ENCODE results near the gene CAMK1D. TPM values are rescaled to one million over a fixed set of nuclear protein-coding genes. Genes with fewer than 3 reads are reported as not detected.

CAMK1D gene
- total and polyA plus RNA-seq, 2 donors (not counting 3 experiments of a cell fraction or from before 2014, with no cell fraction given): 0.37 to 4.2 TPM

DNA sequence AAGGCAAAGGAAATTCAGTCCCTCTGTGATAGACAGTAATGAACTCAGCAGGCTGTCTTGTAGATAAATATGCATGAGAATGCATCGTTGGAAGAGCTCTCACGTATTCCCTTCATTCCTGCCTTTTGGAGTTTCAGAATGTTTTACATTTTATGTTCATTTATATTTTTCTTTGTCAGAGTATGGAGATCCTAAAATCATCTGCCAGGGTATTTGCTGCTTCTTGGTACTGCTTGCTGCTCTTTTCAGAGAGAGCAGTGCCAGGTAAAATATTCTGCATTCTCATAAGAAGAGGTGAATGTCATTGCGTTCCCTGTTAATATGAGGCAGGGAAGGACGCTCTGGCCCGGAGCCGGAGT lies 362.0 kb downstream of the CAMK1D start:
- TF ChIP-seq, protein P1, sequence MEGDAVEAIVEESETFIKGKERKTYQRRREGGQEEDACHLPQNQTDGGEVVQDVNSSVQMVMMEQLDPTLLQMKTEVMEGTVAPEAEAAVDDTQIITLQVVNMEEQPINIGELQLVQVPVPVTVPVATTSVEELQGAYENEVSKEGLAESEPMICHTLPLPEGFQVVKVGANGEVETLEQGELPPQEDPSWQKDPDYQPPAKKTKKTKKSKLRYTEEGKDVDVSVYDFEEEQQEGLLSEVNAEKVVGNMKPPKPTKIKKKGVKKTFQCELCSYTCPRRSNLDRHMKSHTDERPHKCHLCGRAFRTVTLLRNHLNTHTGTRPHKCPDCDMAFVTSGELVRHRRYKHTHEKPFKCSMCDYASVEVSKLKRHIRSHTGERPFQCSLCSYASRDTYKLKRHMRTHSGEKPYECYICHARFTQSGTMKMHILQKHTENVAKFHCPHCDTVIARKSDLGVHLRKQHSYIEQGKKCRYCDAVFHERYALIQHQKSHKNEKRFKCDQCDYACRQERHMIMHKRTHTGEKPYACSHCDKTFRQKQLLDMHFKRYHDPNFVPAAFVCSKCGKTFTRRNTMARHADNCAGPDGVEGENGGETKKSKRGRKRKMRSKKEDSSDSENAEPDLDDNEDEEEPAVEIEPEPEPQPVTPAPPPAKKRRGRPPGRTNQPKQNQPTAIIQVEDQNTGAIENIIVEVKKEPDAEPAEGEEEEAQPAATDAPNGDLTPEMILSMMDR (IDR thresholded peaks at IDR 0.05; ENCODE audit: extremely low read depth in 1 of 2, insufficient read depth in 1 of 2, low read depth in 1 of 2, low read length in 2 of 2): no peak
- no peak for TF ChIP-seq EZH2 (IDR thresholded peaks at IDR 0.05; ENCODE audit: borderline replicate concordance, low read depth, low read length, severe bottlenecking)
- TF ChIP-seq, protein P2, sequence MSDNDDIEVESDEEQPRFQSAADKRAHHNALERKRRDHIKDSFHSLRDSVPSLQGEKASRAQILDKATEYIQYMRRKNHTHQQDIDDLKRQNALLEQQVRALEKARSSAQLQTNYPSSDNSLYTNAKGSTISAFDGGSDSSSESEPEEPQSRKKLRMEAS (IDR thresholded peaks at IDR 0.05; ENCODE audit: insufficient read depth, insufficient read length): no peak
- no peak for TF ChIP-seq GATA2 (IDR thresholded peaks at IDR 0.05; ENCODE audit: insufficient read depth, insufficient read length, low read depth, low read length)
- no peak for TF ChIP-seq MYC (IDR thresholded peaks at IDR 0.05; ENCODE audit: low read depth, low read length)
- TF ChIP-seq POLR2AphosphoS5 (IDR thresholded peaks at IDR 0.05; ENCODE audit: insufficient read depth, low read depth, low read length): no peak
- no peak for TF ChIP-seq POLR2A (IDR thresholded peaks at IDR 0.05; ENCODE audit: low read depth, low read length)
- no peak for TF ChIP-seq FOS (IDR thresholded peaks at IDR 0.05; ENCODE audit: borderline replicate concordance, insufficient read depth, low read length)
- TF ChIP-seq JUN (IDR thresholded peaks at IDR 0.05; ENCODE audit: borderline replicate concordance, insufficient read depth, insufficient read length, low read depth): no peak
- no peak for FAIRE-seq
- peaks cover 48% of the 10 kb centered on the region for H3K4me1 ChIP-seq (ENCODE audit: control insufficient read depth, extremely low read depth, insufficient read depth, low read length)

More for the DNA sequence above, 362.0 kb downstream of the CAMK1D start:
- Histone ChIP-seq H3K79me2 (ENCODE audit: control insufficient read depth, insufficient read depth, low read length) (no peaks in the 10 kb centered on the region), H3K9me1 (replicated peaks; ENCODE audit: control insufficient read depth, extremely low read depth, insufficient read depth, low read length) (no peaks in the 10 kb centered on the region), H3K4me3 (replicated peaks in 1 of 3; ENCODE audit: insufficient read depth in 1 of 3, low read depth in 1 of 3, low read length in 3 of 3) (no peak overlapping the region), H3K27me3 (ENCODE audit: control insufficient read depth in 2 of 2, insufficient read depth in 2 of 2, low read length in 2 of 2) (no peaks in the 10 kb centered on the region), H3K9me3 (replicated peaks; ENCODE audit: control insufficient read depth, insufficient read depth, low read length) (no peaks in the 10 kb centered on the region), H3K4me2 (ENCODE audit: insufficient read depth, low read length) (no peak overlapping the region), H4K20me1 (replicated peaks; ENCODE audit: control insufficient read depth, extremely low read depth, insufficient read depth, low read length) (no peaks in the 10 kb centered on the region), H3K9ac (replicated peaks; ENCODE audit: extremely low read depth, insufficient read depth, low read length) (no peak overlapping the region), H3K27ac (ENCODE audit: insufficient read depth, low read depth, low read length) (no peak overlapping the region), H3K36me3 (ENCODE audit: control insufficient read depth in 2 of 2, extremely low read depth in 1 of 2, insufficient read depth in 2 of 2, low read length in 2 of 2) (no peaks in the 10 kb centered on the region), H2AFZ (ENCODE audit: low read depth, low read length) (no peak overlapping the region)
- dilution Hi-C loops (cut with MboI; ENCODE audit: extremely low pct_ligation_motif_present, low sequenced_read_pairs): no loop called here
- POLR2A ChIA-PET: no interaction called here
- DNase-seq (ENCODE audit: low read depth, low spot score): no peak
- no TSS peak for BruUV-seq (replicated peaks)
- intact Hi-C loops (cut with micrococcal nuclease): loop anchor here (1.0 kb wide), 2 partner anchors 447 to 497 kb away; no protein-coding TSS in a partner anchor
- CTCF ChIA-PET: interaction anchor here (1.0 to 7.8 kb wide), 6 partner anchors 9 to 447 kb away, joined by 3 to 120 read pairs (median 31); no protein-coding TSS in a partner anchor

Measured in endothelial cell of umbilical vein (primary cell).